Activated CD8-positive, alpha-beta memory T cell treated with anti-CD3 and anti-CD28 coated beads for 36 hours (primary cell): ENCODE measurements around the gene NPTN. TPM values are rescaled to one million over a fixed set of nuclear protein-coding genes. Genes with fewer than 3 reads are reported as not detected.

ENCODE experiments used
- CTCF ChIA-PET: fragments of 350-600 bp; sonication (Branson Sonifier 250); formaldehyde crosslinking; loops from one replicate; lab custom pipeline; 2021; ENCODE audit warnings: antibody characterized with exemption; lab: Charles Lee
- POLR2A ChIA-PET: fragments of 350-600 bp; sonication (Branson Sonifier 250); formaldehyde crosslinking; loops from one replicate; lab custom pipeline; 2021; ENCODE audit warnings: antibody characterized with exemption; lab: Charles Lee
- total RNA-seq, 2 experiments: library from RNA; stranded (reverse); gene quantifications; one replicate each; pipeline ENCODE4 v1.2.3, GENCODE V29; 2021

The NPTN gene
- total RNA-seq, 2 experiments from 2014 or later = 51.9 to 56.1 TPM

DNA sequence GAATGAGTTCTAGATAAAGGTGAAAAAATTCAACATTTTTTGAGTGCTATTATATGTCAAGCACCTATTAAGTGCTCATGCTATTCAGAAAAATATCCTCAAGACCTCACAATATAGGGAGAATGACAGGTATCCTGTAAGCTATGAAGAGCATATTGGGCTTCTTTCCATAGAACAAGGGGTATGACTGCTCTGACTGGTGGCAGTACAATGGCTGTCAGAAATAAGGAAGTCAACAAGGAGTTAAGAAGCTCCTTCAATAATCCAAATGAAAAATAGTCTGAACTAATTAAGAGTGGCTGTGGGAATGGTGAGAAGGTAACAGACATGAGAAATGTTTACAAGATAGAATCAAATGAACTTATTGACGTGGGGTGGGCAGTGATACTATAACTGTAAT lies 24.7 kb downstream of the NPTN start:
- POLR2A ChIA-PET = no interaction called here
- CTCF ChIA-PET = no interaction called here

DNA sequence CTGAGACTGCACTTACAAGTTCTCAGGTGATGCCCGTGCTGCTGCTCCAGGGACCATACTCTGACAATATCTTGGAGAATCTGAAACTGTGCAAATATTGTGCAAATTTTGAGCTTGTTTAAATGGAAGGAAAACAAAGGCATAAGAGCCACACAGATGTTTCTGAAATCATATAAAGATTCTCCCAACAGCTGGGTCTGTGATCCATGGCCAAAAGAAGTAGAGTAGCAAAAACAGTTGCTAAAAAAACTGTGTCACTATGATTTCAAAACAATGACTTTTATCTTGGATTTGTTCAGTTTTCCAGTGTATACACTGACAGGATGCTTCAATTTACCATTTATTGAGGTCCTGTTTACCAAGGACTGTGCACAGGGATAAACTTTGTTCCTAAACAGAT lies 25.3 kb downstream of the NPTN start:
- ChIA-PET CTCF (no interaction called here), POLR2A (no interaction called here)

DNA sequence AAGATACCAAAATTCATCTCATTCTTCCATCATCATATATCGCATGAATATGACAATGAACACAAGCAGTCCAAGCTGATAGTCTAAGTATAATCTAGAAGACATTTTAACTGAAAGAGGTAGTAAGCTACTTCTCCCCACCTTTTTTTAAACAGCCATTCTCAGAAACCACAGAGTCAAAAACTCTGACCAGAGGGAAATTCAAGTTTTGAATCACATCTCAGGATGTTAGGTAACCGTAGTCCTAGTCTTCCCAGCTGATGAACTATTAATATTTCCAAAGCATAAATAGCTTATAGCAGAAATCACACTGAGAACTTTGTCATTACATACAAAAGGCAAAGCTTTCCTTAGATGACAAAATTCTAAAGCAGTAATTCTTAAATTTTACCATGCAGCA lies 25.8 kb downstream of the NPTN start:
- ChIA-PET POLR2A (no interaction called here), CTCF (interaction anchor here (0.8 to 1.2 kb wide), 3 partner anchors 23 to 70 kb away, joined by 3 read pairs; no protein-coding TSS in a partner anchor)

DNA sequence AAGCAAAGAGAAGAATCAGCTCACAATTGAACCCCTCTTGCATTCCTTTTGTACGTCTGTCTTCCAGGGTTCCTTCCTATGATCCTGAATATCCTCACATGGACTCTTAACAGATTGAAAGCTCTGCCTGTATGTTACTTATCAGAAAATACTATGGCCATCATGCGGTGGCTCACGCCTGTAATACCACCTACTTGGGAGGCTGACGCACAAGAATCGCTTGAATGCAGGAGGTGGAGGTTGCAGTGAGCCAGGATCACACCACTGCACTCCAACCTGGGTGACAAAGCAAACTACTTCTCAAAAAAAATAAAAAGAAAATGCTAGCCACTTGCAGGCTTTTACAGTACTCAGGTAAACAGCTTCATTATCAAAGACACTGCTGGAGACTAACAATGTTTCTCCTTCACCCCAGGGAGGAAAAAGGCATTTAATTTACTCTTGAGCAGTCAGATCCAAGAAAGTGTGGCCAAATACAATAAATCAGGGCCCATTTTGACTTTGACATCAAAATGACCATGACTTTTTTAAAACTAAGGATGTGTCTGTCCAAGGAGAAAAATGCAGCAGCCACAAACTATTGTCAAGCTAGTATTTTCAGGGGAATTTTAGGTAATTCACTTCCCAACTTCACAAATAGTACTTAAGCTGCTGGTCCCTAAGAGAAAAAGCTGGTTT lies 27.3 kb downstream of the NPTN start:
- ChIA-PET POLR2A (interaction anchor here (0.6 kb wide), 1 partner anchor 19 kb away, joined by 4 read pairs; no protein-coding TSS in a partner anchor), CTCF (interaction anchor here (0.6 to 1.2 kb wide), 2 partner anchors 68 to 72 kb away, joined by 3 read pairs; no protein-coding TSS in a partner anchor)

DNA sequence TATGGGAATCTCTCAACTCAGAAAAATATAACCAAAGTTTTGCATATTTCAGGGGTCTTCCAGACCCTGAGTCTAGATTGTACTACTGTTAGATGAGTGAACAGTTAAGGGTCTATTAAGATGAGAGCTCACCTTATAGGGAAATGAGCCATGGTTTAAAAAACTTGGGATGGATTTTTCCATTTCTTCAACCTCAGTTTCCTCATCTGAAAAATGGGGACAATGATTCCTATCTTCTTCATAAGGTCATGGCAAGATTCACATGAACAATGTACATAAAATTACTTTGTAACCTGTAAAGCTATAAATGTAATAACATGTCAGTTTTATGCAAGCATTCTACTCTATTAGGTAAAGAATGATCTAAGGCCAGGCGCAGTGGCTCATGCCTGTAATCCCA lies 28.7 kb downstream of the NPTN start:
- ChIA-PET CTCF (no interaction called here), POLR2A (no interaction called here)

DNA sequence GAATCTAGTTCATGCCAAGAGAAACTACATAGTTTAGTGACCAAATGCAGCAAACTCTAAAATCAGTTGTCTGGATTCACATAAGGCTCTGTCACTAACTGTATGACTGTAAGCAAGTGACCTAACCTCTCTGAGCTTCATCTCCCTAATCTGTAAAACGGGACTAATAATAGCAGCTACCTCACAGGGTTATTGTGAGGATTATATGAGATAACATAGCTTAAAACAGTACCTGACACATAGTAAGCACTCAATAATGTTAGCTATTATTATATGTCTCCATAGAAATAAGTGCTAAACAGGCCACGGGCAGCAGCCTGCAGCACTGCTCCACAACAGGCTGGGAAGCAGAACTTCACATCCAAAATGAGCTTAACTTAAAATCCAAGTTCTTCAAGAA lies 30.2 kb downstream of the NPTN start:
- CTCF ChIA-PET = no interaction called here
- POLR2A ChIA-PET = no interaction called here

DNA sequence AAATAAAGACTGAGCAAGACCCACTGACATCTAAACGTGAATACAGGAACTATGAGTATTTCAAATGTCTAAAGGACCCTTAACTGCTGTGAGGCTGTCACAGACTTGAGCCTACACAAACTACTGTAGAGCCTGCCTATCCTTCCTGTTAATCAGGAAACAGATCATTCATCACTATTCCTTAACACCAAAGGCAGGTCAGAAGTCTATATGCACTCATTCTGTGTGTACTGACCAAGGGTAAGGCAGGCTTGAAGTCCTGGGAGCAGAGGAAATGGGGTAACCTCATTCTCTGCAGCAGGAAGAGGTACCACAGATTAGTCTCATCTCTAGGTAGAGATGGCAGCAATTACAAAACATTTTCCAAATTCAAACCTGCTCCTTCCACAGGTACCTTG lies 30.7 kb downstream of the NPTN start:
- ChIA-PET POLR2A (no interaction called here), CTCF (no interaction called here)

DNA sequence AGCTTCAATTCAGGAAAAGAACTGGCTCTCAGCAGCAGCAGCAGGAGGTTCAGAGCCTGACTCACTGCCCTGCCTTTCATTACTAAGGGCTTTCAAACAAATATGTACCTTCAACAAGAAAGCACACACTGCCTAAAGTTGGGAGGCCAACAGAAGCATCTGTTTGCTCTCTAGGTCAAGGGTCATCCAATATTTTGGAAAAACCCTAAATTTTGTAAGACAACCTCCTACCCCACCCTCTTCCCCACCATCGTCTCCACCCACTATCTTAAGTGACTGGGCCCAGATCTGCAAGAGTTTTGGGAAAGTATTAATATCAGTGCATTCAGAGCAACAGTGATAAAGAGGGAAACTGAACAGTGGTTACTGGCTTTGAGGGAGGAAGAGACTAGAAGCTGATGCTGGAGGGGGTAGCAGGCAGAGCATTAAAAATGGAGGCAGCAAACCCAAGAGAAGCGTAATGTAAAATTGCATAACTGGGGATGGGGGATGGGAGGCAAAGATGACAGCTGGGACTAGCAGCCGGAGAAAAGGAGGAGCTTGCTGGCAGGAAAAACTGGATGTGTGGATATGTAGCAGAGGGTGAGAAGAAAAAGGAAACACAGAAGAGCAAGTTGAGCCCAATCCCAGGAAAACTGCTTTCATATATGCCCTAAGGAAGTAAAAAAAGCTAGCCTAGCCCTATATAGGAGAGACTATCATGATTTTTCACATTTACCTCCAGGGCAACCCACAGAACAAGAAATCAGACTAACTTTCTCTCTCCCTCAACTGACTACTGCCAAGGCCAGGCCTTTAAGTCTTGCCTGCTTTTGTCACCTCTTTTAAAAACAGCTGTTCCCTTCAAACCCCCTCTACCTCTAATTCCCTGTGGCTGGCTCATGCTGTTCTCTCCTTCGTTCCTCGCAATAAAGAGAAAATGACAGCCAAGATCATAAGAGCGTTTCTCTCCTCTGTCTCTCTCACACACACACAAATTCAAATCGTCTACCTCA lies 31.4 kb downstream of the NPTN start:
- CTCF ChIA-PET = interaction anchor here (1.5 kb wide), 1 partner anchor 34 kb away, joined by 4 read pairs; no protein-coding TSS in a partner anchor
- POLR2A ChIA-PET = no interaction called here

DNA sequence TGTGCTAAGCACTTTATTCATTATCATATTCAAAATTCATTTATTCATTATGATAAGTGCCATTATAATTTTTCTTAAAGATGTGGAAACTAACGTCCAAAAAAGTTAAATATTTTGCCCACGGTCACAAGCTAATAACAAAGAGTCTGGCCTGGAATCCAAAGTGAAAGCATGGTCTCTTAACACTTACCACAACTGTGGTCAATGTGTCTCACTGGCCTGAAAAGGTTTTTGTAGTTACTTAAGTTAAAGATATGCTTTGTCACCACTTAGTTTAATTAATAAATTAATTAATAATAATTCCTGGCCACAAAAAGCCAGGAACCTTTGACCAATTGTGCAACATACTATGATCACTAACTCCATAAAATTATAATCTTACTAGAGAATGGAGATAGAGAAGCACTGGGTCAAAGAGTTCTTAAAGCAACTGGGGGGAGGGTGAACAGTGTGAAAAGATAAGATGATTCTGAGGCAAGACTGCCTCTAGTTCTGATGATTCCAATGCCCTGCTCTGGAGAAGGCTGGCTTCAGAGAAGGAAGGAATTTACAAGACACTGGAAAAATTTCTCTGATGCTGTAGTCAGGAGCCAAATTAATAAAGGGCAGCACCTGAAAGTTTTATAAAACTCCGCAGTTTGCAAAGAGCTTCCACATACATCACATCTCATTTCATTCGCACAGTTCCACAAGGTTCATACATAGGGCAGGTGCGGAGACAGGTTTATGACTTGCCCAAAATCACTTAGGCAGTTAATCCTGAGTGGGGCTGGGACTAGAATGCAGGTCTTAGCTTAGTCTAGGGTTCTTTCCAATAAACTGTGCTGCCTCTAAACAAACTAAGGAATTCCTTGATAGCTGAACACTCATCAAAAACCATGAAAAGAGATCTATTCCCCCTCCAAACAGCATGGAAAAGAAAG lies 32.5 kb downstream of the NPTN start:
- CTCF ChIA-PET = interaction anchor here (1.5 kb wide), 1 partner anchor 35 kb away, joined by 4 read pairs; no protein-coding TSS in a partner anchor
- POLR2A ChIA-PET = no interaction called here

DNA sequence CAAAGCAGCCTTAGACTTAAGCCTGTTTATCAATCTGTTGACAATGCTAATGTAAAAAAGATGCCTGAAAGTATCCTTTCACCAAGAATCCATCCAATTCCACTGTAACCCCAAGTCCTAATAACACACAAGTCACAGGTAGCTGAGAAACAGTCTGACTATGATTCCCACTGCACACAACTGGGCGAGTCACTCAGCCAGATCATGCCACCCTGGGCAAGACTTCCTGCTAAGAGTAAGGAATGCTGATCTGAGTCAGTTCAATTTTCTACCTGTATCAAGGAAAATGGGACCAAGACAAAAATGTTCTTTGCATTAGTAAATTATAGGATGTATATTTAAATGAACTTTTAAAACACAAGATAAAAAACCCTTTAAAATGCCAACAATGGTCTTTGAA lies 33.3 kb downstream of the NPTN start:
- POLR2A ChIA-PET = no interaction called here
- CTCF ChIA-PET = no interaction called here

DNA sequence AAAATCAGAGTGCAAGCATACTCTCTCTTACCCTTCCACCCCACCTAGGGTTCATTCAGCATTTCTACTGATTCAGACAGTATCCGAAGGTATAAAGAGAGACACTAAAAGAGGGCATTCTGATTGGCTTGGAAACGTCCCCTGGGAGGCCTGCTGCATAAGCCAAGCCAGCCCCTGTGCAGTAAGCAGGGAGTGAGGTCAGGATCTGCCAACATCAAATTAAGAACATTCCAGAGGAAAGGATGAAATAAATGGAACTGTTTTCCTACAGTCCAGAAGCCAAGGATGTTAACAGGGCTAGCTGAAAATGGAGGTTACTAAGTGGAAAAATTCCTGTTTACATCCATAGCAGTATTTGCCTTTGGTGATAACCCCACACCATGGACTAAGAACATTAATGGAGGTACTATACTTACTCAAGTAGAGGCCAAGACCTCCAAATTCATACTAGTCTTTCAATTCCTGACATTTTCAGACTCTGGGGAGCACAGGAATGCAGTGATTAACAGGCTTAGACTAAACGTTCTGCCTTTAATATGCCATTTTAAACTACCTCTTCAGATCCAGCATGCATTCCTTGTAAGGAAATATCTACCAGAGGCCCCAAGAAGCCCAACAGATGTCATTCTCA lies 34.5 kb downstream of the NPTN start:
- ChIA-PET POLR2A (no interaction called here), CTCF (interaction anchor here (1.1 kb wide), 1 partner anchor 38 kb away, joined by 3 read pairs; no protein-coding TSS in a partner anchor)

DNA sequence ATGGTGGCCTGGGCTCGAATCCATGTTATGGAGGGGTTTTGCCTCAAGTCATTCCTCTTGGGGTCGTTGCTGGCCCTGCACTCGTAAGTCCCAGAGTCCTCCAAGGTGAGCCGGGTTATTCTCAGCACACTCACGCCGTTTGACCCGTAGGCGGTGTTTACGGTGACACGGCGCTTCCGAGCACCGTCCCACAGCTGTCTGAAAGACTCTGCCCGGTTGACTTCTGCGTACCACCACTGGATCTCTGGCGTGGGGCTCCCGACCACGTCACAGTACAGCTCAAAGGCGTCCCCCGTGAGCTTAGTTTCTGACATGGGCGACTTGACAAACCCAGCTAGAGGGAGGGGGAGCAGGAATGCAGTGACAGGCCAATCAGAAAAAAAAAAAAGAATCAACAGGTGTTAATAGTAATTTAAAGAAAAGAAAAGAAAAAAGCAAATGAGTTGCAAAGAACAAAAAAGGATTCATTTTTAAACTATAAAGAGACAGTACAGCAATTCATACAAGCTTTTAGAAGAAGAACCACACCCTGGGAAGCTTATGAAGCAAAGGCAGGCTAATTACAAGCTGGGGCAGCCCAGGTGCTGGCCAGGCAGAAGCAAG lies 36.1 kb downstream of the NPTN start:
- ChIA-PET POLR2A (no interaction called here), CTCF (no interaction called here)

DNA sequence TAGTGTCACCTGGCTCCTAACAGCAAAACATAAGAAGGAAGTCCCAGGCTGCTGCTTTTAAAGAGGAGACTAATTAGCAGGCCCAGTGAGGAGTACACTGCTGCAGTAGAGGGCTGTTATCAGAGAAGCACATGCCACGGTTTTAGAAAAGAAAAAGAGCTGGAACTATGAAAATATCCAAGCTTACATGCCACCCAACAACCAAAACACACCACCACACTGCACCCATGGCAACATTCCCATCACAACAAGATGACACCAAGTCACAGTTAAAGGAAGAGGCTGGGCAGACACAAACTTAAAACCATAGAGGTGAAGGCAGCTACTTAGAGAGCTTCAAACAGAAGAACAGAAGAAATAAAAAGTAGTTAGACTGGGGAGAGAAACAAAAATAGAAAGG lies 37.0 kb downstream of the NPTN start:
- POLR2A ChIA-PET = no interaction called here
- CTCF ChIA-PET = interaction anchor here (1.4 kb wide), 1 partner anchor 35 kb away, joined by 3 read pairs; no protein-coding TSS in a partner anchor

DNA sequence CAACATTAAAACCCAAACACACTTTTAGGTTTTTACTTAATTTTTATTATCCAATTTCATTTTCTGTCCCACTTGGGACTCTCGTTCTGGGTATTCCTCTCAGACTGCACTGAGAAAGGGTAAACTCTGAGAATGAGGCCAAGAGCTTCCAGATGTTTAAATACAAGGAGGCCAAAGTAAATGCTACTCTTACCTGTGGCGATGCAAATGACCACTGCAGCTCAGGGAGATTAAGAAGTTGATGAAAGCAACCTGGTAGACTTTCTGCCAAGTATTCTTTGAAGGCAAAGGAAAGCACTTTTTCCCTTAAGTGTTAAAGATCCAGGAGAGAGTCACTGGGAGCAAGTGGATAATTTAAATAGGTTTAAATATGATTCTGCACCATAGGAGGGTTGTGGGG lies 39.1 kb downstream of the NPTN start:
- ChIA-PET CTCF (no interaction called here), POLR2A (no interaction called here)

DNA sequence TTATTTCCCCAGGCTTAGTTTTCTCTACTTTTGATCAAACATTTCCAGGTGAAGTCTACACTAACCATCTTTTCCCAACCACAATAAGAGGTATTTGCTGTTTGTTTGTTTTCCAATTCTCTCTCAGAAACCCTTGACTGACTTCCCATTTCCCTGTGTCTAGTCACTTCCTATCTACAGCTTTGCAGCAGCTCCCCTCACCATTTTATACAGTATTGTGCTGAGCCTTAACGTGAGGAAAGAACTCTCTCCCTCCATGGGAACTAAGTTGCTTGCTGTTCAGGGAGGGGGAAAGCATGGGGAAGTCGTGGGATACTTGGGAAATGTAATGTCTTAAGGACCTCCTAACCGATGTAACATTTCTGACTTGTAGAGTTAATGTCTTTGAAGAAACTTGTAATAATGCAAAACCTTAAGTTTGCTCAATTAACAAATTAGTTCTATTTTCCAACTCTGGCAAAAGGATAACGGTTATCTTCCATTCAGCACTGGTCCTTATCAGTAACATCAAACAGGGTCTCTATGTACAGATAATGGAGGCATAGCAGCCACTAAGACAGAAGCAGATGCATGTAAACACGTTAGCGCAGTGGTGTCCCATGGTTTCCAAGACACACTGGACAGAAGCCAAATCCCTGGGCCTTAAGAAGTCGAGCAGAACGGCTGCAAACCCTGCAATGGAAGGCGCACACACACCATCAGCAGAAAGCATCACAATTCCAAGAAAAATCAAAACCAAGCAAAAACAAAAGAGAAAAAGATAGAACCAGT lies 39.7 kb downstream of the NPTN start:
- ChIA-PET POLR2A (no interaction called here), CTCF (interaction anchor here (0.5 kb wide), 1 partner anchor 436 kb away, joined by 4 read pairs; no protein-coding TSS in a partner anchor)

DNA sequence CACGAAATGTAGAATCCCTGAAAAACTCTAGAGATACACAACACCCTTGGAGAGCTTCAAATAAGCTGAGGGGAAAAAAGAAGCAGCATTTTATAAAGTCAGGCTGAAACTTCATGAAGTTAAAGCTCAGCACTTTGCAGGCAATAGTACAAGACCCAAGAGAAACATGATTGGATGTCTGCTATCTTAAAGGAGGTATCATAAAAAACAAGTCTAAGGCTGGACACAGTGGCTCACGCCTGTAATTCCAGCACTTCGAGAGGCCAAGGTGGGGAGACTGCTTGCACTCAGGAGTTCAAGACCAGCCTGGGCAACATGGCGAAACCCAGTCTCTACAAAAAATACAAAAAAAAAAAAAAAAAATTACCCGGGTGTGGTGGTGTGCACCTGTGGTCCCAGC lies 42.9 kb downstream of the NPTN start:
- ChIA-PET CTCF (interaction anchor here (1.7 kb wide), 1 partner anchor 46 kb away, joined by 6 read pairs; no protein-coding TSS in a partner anchor), POLR2A (interaction anchor here (0.7 kb wide), 1 partner anchor 284 kb away, joined by 7 read pairs; no protein-coding TSS in a partner anchor)

DNA sequence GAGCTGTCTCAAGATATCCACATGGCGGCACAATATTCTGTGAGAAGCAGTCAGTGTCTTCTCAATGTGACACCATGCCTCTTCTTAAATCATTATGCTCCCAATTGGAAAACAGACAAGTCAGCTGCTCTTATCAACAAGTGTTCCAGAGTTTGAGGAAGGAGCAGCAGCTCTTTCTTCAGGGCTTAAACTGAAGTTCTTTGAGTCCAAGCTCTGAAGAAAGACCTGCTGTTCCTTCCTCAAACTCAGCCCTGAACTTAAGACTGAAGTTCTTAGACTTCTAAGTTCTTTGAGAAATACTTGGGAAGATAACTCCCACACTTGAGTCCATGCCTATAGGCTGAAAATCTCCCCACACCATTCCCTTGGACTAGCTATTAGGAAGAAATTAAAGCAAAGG lies 43.4 kb downstream of the NPTN start:
- CTCF ChIA-PET = interaction anchor here (1.7 kb wide), 1 partner anchor 47 kb away, joined by 6 read pairs; no protein-coding TSS in a partner anchor
- POLR2A ChIA-PET = no interaction called here
